Neuron (in vitro differentiated cells): ENCODE results near the gene TTC39C.
"Not testable (repeated sequence)": the region's sequence is repeated elsewhere in the genome, so short reads cannot be mapped to it uniquely, and the experiment has no call there.

Experiments
- H2AFZ ChIP-seq: one replicate; pipeline ENCODE4 v1.6.1; 2013; ENCODE audit warnings: low read depth, mild to moderate bottlenecking, inconsistent platforms, low read length, moderate library complexity
- H3K27me3 ChIP-seq: one replicate; pipeline ENCODE4 v1.6.1; 2013; ENCODE audit warnings: low read length; ENCODE audit not compliant: insufficient read depth
- H3K36me3 ChIP-seq: one replicate; pipeline ENCODE4 v1.6.1; 2013; ENCODE audit warnings: low read length; ENCODE audit not compliant: insufficient read depth
- H3K4me1 ChIP-seq: one replicate; pipeline ENCODE4 v1.6.1; 2013; ENCODE audit warnings: low read length; ENCODE audit not compliant: insufficient read depth
- H3K4me3 ChIP-seq: 2 replicates; pipeline ENCODE4 v1.5.1; 2013; ENCODE audit warnings: mild to moderate bottlenecking, low read length, moderate library complexity
- H3K9me3 ChIP-seq: one replicate; pipeline ENCODE4 v1.6.1; 2013; ENCODE audit warnings: low read length

Gene TTC39C

DNA sequence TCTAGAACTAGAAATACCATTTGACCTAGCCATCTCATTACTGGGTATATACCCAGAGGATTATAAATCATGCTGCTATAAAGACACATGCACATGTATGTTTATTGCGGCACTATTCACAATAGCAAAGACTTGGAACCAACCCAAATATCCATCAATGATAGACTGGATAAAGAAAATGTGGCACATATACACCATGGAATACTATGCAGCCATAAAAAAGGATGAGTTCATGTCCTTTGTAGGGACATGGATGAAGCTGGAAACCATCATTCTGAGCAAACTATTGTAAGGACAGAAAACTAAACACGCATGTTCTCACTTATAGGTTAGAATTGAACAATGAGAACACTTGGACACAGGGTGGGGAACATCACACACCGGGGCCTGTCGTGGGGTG lies 60.2 kb downstream of the TTC39C start:
- not testable (repeated sequence) for H3K36me3 ChIP-seq, H3K4me1 ChIP-seq, H3K4me3 ChIP-seq, H3K9me3 ChIP-seq, H2AFZ ChIP-seq, H3K27me3 ChIP-seq

DNA sequence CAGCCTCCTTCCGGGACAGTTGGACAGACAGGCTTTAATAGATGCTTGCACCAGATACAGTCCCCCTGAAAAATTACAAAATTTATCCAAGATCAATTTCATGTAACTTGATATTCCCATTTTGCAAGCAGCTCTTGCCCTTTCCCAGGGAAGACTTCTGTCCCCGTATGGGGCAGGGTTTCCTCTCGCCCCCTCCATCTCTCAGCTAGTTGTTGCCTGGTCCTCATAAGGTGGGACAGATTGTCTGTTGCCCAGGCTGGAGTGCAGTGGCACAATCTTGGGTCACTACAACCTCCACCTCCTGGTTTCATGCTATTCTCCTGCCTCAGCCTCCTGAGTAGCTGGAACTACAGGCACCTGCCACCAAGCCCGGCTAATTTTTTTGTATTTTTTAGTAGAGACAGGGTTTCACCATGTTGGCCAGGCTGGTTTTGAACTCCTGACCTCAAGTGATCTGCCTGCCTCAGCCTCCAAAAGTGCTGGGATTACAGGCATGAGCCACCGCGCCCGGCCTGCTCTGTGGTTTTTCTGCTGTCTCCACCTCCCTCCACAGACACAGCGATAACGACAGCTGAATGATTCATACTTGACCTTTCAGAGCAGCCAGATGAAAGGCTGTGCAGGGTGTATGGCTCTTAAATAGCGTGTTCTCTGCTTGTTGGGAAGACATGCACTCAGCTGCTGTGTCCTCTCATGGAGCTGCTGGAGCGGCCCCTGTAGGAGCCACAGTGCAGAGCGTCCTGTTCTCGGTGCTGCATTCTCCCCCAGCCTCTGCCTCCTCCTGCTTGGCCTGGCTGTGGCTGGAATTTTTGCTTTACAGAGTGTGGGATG lies 61.4 kb downstream of the TTC39C start:
- Histone ChIP-seq H2AFZ (no peak overlapping the region), H3K9me3 (no peaks in the 10 kb centered on the region), H3K4me1 (no peaks in the 10 kb centered on the region), H3K4me3 (no peak overlapping the region), H3K27me3 (no peaks in the 10 kb centered on the region), H3K36me3 (peaks cover 12% of the 10 kb centered on the region)

DNA sequence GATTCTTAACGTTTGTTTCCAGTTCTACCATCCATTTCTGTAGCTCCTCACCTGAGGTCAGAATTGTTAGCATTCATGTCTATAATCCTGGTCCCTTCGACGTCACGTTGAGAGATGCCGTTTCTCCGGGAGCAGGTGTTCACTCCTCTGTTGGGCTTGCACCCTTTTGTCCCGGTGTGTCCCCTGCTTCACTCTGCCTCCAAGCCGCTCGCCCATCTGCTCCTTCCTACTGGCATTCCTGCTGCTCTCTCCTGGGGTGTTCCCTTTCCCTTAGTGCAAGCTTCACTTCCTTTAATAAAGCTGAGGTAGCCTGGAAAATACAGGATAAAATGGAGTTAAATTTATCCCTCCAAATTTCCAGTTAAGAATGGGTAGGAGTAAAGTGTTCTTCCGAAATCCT lies 62.4 kb downstream of the TTC39C start:
- H2AFZ ChIP-seq: no peak overlapping the region
- H3K9me3 ChIP-seq: no peaks in the 10 kb centered on the region
- H3K27me3 ChIP-seq: no peaks in the 10 kb centered on the region
- H3K36me3 ChIP-seq: peaks cover 12% of the 10 kb centered on the region
- no peak overlapping the region for H3K4me3 ChIP-seq
- H3K4me1 ChIP-seq: no peaks in the 10 kb centered on the region

DNA sequence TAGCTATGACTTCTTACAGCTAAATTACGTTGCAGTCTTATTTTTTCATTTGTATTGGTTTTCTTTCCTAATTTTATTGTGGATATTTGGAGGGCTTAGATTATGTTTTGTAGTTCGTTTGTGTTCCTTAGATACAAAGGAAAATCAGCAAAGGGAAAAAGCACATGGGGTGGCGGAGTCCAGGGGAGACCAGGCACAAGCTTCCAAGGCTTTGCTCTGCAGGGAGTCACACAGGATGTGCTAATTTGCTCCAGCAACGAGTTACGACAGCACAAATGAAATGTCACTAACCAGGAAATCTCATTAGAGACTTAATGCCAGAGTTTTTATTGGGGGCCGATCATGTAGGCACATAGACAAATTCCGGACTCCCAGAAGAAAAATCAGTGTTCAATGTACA lies 63.8 kb downstream of the TTC39C start:
- H3K27me3 ChIP-seq: no peaks in the 10 kb centered on the region
- H3K9me3 ChIP-seq: no peaks in the 10 kb centered on the region
- no peak overlapping the region for H2AFZ ChIP-seq
- H3K4me1 ChIP-seq: no peaks in the 10 kb centered on the region
- no peak overlapping the region for H3K4me3 ChIP-seq
- peaks cover 12% of the 10 kb centered on the region for H3K36me3 ChIP-seq

DNA sequence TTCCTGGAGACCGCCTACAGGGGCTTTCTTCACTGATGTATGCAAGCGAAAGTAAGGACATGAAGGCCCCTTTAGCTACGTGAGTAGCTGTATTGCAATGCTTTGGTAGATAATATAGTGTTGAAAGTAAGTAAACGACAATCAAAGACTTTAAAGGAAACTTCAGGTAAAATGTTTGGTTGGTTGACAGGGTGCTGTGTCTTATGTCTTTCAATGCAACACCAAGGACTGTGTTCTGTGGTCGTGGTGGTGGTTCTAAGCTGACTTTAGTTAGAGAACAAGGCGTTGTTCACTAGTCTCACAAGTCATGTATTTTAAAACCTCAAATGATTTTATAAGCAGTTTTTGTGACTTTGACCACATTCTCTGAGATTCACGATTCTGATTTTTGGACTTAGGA lies 66.3 kb downstream of the TTC39C start:
- Histone ChIP-seq H3K36me3 (peaks cover 19% of the 10 kb centered on the region), H3K27me3 (no peaks in the 10 kb centered on the region), H2AFZ (no peak overlapping the region), H3K4me3 (no peak overlapping the region), H3K9me3 (no peaks in the 10 kb centered on the region), H3K4me1 (no peaks in the 10 kb centered on the region)

DNA sequence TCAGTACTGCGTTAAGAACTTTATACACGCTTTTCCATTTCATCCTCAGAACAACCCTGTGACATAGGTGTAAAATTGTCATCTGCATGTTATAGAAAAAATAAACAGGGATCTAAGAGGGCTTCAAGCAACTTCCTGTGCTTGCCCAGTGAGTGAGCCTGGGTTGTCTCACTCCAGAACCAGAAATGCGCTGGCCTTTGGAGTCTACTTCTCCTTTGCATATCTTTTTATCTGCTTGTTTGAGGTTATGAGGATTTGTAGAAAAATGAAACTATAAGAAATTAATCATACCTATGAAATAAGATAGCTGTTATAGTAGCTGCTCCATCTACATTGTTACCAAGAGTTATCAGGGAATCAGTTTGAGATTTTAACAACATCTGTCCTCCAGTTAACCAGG lies 69.0 kb downstream of the TTC39C start:
- Histone ChIP-seq H3K4me3 (no peak overlapping the region), H2AFZ (no peak overlapping the region), H3K9me3 (no peaks in the 10 kb centered on the region), H3K27me3 (no peaks in the 10 kb centered on the region), H3K36me3 (peaks cover 17% of the 10 kb centered on the region), H3K4me1 (no peaks in the 10 kb centered on the region)

DNA sequence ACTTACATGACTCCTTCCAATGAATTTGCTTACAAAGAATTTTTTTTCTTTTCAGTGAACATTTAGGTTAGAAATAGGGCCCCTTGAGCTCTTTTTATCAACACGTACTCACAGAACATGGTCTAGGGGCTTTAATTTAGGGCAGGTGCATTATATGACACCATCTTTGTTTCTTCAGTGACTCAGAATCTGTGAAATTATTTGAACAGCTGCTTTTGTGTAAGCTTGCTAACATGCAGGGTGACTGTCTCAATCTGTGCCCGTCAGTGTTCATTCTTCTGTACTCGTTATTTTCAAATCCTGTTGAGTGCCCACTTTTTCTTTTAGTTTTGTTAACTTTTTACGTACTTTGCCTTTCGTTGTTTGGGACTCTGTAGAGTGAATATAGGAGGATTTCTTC lies 71.5 kb downstream of the TTC39C start:
- H2AFZ ChIP-seq: no peak overlapping the region
- H3K27me3 ChIP-seq: no peaks in the 10 kb centered on the region
- peaks cover 11% of the 10 kb centered on the region for H3K36me3 ChIP-seq
- no peak overlapping the region for H3K4me3 ChIP-seq
- peaks cover 3% of the 10 kb centered on the region for H3K4me1 ChIP-seq
- H3K9me3 ChIP-seq: no peaks in the 10 kb centered on the region

DNA sequence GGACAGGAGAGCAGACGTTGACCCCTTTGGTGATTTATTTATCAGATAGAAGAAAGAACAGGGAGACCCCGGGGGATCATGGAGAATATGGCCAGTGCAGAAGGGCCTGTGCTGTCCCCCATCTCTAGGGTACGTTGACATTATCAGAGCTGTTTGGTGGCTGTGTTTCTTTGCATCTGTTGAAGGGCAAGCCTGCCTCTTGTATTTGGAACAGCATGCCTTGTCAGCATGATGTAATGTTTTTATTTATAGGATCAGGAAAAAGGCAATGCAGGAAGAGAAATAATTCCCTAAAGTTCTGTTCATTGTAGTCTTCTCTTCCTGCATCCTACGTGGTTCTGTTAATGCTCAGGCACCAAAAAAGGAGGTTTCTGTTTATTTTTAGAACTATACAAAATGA lies 74.5 kb downstream of the TTC39C start:
- Histone ChIP-seq H3K9me3 (no peaks in the 10 kb centered on the region), H3K36me3 (peaks cover 5% of the 10 kb centered on the region), H2AFZ (no peak overlapping the region), H3K27me3 (no peaks in the 10 kb centered on the region), H3K4me3 (no peak overlapping the region), H3K4me1 (peaks cover 3% of the 10 kb centered on the region)

DNA sequence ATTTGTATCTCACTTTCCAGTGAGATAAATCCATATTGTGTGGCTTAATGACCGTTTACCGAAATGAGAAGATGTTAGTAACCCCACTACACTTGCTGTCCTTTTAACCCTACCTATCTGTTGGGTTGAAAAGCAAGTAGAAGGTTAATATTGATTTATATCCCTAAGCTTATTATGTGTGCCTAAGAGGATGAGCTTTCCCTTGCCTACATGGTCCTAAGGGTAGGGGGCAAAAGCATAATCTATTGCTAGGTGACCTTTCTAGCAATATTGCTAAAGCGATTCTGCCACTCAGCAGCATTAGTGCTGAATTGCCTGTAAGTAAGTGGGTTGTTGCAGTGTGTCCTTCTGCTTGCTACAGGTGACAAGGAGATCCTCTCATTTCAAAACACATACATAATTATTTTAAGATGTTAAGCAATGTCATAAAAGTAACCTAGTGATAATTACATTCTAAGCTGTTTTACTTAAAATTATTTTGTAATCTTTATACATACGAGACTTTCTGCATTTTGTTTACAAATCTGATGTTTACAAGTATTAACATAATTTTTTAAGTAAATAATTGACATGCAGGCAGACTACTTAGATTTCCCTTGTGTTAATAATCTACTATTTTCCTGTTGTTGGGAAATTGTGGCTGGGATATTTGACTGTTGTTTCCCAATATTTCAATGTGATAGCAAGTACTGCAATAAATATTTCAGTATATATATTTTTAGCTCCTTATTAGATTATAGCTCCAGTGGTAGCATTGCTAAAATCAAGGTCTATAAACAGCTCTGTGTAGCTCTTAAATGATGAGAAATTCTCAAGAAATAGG lies 75.2 kb downstream of the TTC39C start:
- Histone ChIP-seq H3K36me3 (peaks cover 5% of the 10 kb centered on the region), H3K9me3 (no peaks in the 10 kb centered on the region), H2AFZ (no peak overlapping the region), H3K4me3 (no peak overlapping the region), H3K27me3 (no peaks in the 10 kb centered on the region), H3K4me1 (peaks cover 3% of the 10 kb centered on the region)

DNA sequence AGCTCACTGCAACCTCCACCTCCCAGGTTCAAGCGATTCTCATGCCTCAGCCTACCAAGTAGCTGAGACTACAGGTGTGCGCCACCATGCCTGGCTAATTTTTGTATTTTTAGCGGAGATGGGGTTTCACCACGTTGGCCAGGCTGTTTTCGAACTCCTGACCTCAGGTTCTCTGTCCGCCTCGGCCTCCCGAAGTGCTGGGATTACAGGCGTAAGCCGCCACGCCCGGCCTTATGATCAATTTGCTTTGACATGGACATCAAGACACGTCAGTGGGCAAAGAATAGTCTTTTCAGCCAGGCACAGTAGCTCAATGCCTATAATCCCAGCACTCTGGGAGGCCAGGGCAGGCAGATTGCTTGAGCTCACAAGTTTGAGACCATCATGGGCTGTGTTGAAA lies 76.3 kb downstream of the TTC39C start:
- no peaks in the 10 kb centered on the region for H3K9me3 ChIP-seq
- peaks cover 3% of the 10 kb centered on the region for H3K4me1 ChIP-seq
- H3K27me3 ChIP-seq: no peaks in the 10 kb centered on the region
- no peaks in the 10 kb centered on the region for H3K36me3 ChIP-seq
- no peak overlapping the region for H2AFZ ChIP-seq
- no peak overlapping the region for H3K4me3 ChIP-seq

DNA sequence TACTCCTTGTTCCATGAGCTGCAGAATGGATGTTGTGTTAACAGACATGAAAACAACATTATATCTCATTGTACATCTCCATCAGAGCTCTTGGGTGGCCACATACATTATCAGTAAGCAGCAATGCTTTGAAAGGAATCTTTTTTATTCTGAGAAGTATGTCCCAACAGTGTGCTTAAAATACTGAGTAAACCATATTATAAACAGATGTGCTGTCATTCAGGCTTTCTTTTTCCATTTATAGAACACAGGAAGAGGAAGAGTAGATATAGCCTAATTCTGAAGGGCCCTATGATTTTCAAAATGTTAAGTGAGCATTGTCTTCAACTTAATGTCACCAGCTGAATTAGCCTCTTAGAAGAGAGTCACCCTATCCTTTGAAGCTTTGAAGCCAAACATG lies 80.0 kb downstream of the TTC39C start:
- Histone ChIP-seq H3K27me3 (no peaks in the 10 kb centered on the region), H3K4me3 (no peak overlapping the region), H2AFZ (no peak overlapping the region), H3K9me3 (no peaks in the 10 kb centered on the region), H3K4me1 (no peaks in the 10 kb centered on the region), H3K36me3 (peaks cover 3% of the 10 kb centered on the region)

DNA sequence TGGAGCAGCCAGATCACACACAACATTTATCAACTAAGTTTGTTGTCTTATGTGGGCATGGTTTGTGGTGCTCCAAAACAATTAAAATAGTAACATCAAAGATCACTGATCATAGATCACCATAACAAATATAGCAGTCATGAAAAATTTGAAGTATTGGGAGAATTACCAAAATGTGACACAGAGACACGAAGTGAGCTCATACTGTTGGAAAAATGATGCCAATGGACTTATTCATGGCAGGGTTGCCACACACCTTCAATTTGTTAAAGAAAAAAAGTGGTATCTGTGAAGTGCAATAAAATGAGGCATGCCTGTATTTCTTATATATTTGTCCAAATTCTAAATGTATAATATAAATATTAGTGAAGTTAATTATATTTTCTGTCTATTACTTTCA lies 81.4 kb downstream of the TTC39C start:
- Histone ChIP-seq H3K9me3 (no peaks in the 10 kb centered on the region), H2AFZ (no peak overlapping the region), H3K36me3 (peaks cover 3% of the 10 kb centered on the region)

DNA sequence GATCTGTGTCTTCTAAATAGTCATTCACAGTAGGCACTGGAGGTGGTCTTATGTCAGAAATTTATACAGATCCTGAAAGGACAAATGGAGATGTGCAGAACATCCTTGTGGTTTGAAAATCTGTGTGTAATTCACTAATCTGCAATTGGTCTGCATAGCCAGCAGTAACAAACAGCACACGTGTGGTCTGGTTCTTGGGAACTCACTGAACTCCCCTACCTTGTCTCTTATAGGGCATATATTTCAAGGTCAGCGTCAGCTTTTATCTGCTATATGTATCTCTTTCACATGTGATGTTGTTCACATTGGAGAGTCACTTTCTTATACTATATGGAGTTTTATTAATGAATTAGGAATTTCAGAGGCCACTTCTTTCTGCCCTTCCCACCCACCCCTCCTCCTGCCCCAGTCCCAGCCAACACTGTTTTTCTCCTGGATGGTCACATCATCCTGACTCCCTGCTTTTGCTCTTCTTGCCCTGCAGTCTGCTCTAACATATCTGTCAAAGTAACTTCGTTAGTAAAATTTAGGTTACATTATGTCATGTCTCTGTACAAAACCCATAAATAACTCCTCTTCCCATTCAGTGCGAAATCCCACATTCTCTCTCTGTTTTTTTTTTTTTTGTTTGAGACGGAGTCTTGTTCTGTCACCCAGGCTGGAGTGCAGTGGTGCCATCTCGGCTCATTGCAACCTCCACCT lies 88.9 kb downstream of the TTC39C start:
- Histone ChIP-seq H3K4me1 (no peaks in the 10 kb centered on the region), H3K27me3 (no peaks in the 10 kb centered on the region)

More for the DNA sequence above, 81.4 kb downstream of the TTC39C start:
- Histone ChIP-seq H3K4me3 (no peak overlapping the region), H3K27me3 (no peaks in the 10 kb centered on the region), H3K4me1 (no peaks in the 10 kb centered on the region)

More for the DNA sequence above, 88.9 kb downstream of the TTC39C start:
- H2AFZ ChIP-seq: no peak overlapping the region
- peaks cover 7% of the 10 kb centered on the region for H3K36me3 ChIP-seq
- H3K9me3 ChIP-seq: no peaks in the 10 kb centered on the region
- H3K4me3 ChIP-seq: no peak overlapping the region
